Measurements from ENCODE around the gene RAB5A.
"Not testable (repeated sequence)": the region's sequence is repeated elsewhere in the genome, so short reads cannot be mapped to it uniquely, and the experiment has no call there.

RAB5A gene

GRCh38 chr3:20031939-20032338 lies 85.0 kb downstream of the RAB5A start:
- not testable (repeated sequence) for DNase-seq

All from NCI-H345 (cell line).